Gastroesophageal sphincter (tissue), 4 donors: Measurements from ENCODE around the gene BEX1. TPM values are rescaled to one million over a fixed set of nuclear protein-coding genes. Genes with fewer than 3 reads are reported as not detected.

Experiments
- ATAC-seq: fragments of 150-250 bp; one replicate; pipeline ENCODE4 v1.9.1; 2016; ENCODE audit warnings: mild to moderate bottlenecking, moderate library complexity
- H3K27ac ChIP-seq, 4 donors: fragments of 200-600 bp; sonication (generic) in 3 of 4; 1 replicate in 3 of 4; 2 replicates in 1 of 4; pipeline ENCODE4 v1.5.1; 2016 to 2019
- H3K27me3 ChIP-seq: fragments of 200-600 bp; sonication (generic); one replicate; pipeline ENCODE4 v1.5.1; 2019
- H3K36me3 ChIP-seq, 2 donors: fragments of 200-600 bp; sonication (generic); one replicate each; pipeline ENCODE4 v1.5.1; 2019; ENCODE audit warnings: control low read depth in 1 of 2
- H3K4me1 ChIP-seq, 3 donors: fragments of 200-600 bp; sonication (generic); 1 replicate in 2 of 3; 2 replicates in 1 of 3; pipeline ENCODE4 v1.5.1; 2016 to 2019; ENCODE audit warnings: control low read depth in 2 of 3
- H3K4me3 ChIP-seq, 2 donors: fragments of 200-600 bp; sonication (generic); one replicate each; pipeline ENCODE4 v1.5.1; 2019; ENCODE audit warnings: mild to moderate bottlenecking in 1 of 2, moderate library complexity in 1 of 2
- H3K9me3 ChIP-seq, 3 donors: fragments of 200-600 bp; sonication (generic); one replicate each; pipeline ENCODE4 v1.5.1; 2017 to 2019; ENCODE audit warnings: control low read depth in 2 of 3
- EP300 ChIP-seq: sonication (generic); formaldehyde crosslinking; IDR thresholded peaks from one replicate; pipeline ENCODE4 v1.6.1; 2017; ENCODE audit warnings: antibody characterized with exemption, mild to moderate bottlenecking
- POLR2A ChIP-seq, 2 donors: fragments of 450-650 bp; IDR thresholded peaks; one replicate each; pipeline ENCODE4 v1.6.1; 2017; ENCODE audit warnings: antibody characterized with exemption in 2 of 2, mild to moderate bottlenecking in 2 of 2, moderate library complexity in 1 of 2
- POLR2AphosphoS5 ChIP-seq: sonication (generic); formaldehyde crosslinking; IDR thresholded peaks from one replicate; pipeline ENCODE4 v1.6.1; 2017; ENCODE audit warnings: antibody characterized with exemption
- WGBS, 2 donors: methylation state at CpG; one replicate each; pipeline ENCODE4 v1.1.5; 2018; ENCODE audit warnings: low coverage in 1 of 2; 5-methylcytosine and 5-hydroxymethylcytosine counted together
- total RNA-seq, 4 donors: library from RNA; depleted of rRNA; stranded (reverse); fragments of >200 nt; gene quantifications; one replicate each; pipeline ENCODE4 v1.1.0, GENCODE V29; 2016
- TF ChIP-seq, protein P1 (sequence below), 4 experiments: fragments of 200-600 bp in 2 of 4; fragments of 450-650 bp in 2 of 4; sonication (generic) in 1 of 4; IDR thresholded peaks; one replicate each; pipeline ENCODE4 v1.5.1; 2017 to 2019; ENCODE audit warnings: antibody characterized with exemption in 4 of 4, mild to moderate bottlenecking in 2 of 4, moderate library complexity in 2 of 4

BEX1 gene
- total RNA-seq, 4 donors from 2014 or later = 1.5 to 22.1 (median 2.9) TPM

DNA sequence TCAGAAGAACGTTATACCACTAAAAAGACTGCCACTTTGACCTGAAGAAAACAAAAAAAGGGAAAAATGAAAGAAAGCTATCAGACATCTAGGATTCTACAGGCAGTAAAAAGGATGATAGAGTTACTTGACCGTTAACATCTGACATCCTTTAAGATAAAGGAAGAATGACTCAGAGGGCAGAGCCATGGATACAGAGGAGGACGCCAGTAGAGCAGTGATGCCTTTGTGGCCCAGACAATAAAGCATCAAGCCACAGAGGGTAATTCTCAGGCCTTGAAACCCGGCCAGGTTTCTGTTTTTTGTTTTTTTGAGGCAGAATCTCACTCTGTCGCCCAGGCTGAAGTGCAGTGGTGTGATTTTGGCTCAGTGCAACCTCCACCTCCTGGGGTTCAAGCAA lies 9.5 kb upstream of the BEX1 start:
- Histone ChIP-seq H3K27me3 (no peaks in the 10 kb centered on the region), H3K9me3 (no peaks in the 10 kb centered on the region), H3K36me3 (no peaks in the 10 kb centered on the region), H3K27ac (no peak overlapping the region), H3K4me1 (no peaks in the 10 kb centered on the region), H3K4me3 (no peak overlapping the region)
- no peak for ATAC-seq
- TF ChIP-seq POLR2AphosphoS5 (no peak), POLR2A (IDR thresholded peaks at IDR 0.05) (no peak), EP300 (no peak)
- TF ChIP-seq, protein P1, sequence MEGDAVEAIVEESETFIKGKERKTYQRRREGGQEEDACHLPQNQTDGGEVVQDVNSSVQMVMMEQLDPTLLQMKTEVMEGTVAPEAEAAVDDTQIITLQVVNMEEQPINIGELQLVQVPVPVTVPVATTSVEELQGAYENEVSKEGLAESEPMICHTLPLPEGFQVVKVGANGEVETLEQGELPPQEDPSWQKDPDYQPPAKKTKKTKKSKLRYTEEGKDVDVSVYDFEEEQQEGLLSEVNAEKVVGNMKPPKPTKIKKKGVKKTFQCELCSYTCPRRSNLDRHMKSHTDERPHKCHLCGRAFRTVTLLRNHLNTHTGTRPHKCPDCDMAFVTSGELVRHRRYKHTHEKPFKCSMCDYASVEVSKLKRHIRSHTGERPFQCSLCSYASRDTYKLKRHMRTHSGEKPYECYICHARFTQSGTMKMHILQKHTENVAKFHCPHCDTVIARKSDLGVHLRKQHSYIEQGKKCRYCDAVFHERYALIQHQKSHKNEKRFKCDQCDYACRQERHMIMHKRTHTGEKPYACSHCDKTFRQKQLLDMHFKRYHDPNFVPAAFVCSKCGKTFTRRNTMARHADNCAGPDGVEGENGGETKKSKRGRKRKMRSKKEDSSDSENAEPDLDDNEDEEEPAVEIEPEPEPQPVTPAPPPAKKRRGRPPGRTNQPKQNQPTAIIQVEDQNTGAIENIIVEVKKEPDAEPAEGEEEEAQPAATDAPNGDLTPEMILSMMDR (IDR thresholded peaks at IDR 0.05) = no peak
- 46 to 57% methylated on average over 4 of the region's 5 CpGs for WGBS, 2 donors

DNA sequence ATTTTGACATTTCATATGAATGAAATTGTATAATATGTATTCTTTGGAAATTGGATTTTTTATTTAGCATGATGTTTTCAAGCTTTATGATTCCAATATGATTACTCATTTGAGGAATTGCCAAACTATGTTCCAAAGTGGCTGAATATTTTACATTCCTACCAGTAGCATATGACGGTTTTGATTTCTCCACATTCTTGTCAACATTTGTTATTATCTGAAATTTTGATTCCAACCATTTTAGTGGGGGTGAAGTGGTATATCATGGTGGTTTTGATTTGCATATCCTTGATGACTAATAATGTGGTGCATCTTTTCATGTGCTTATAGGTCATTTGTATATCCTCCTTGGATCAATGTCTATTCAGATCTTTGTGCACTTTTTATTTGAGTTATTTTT lies 2.6 kb upstream of the BEX1 start:
- Histone ChIP-seq H3K27ac (no peak overlapping the region), H3K36me3 (no peaks in the 10 kb centered on the region), H3K9me3 (no peaks in the 10 kb centered on the region), H3K4me1 (peaks cover 0 to 8% (median 0%) of the 10 kb centered on the region in 3 donors), H3K4me3 (no peak overlapping the region), H3K27me3 (no peaks in the 10 kb centered on the region)
- WGBS, 2 donors = 70% methylated on average over 1 of the region's 1 CpG
- TF ChIP-seq POLR2A (IDR thresholded peaks at IDR 0.05) = no peak
- no peak for ATAC-seq

DNA sequence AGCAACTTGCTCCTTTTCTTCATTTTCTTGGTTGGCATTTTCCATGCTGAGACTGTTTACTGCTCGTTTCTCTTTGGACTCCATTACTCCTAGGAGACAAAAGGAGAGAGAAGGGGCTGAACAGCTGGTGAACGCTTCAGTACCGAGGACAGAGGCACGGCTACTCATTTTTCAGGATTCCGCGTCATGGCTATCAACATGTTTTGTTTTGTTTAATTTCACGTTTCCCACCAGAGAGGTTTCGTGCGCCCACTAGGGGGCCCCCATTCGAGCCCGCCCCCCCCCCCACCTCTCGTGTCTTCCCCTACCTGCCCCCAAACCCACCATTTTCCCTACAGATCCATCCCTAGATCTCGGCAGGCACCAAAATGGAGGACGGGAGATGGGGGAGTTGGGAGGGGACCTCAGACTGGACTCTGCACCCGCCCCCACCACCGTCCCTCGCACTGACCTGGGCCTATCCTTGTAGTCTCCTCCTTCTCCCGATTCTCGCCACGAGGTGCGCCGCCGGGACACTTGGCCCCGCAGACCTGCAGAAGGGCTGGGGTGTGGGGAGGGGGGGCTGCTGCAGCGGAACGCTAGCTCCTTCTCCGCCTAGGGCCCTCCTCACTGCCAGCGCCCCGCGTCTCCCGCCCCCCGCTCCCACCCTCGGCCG lies 653 bp downstream of the BEX1 start:
- Histone ChIP-seq H3K4me1 (peaks cover 0 to 8% (median 0%) of the 10 kb centered on the region in 3 donors), H3K27ac (no peak overlapping the region), H3K36me3 (no peaks in the 10 kb centered on the region), H3K4me3 (peak overlapping the region; percentile 12 to 48), H3K9me3 (no peaks in the 10 kb centered on the region), H3K27me3 (no peaks in the 10 kb centered on the region)
- TF ChIP-seq EP300 = no peak
- no peak for TF ChIP-seq POLR2A (IDR thresholded peaks at IDR 0.05)
- TF ChIP-seq, protein P1 (IDR thresholded peaks at IDR 0.05) = no peak
- no peak for TF ChIP-seq POLR2AphosphoS5
- 2 to 3% methylated on average over 8 to 9 of the region's 34 CpGs for WGBS, 2 donors
- no peak for ATAC-seq

DNA sequence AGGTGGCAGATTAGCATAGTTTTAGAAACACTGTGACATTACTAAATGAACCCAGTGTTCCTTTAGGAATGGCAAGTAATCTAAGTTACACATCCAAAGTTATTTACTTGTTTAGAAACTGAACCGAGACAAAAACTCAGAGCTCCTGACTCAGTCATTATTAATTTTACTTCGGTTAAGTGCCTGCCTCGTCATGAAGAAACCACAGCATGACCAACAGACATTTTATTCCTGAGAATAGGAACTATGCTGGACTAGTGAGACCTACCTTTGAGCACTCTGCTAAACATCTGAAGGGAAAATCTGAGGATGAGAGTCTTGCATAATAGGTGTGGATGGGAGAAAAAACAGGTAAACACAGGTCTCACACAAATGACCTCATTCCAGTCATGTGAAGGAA lies 2.5 kb downstream of the BEX1 start:
- Histone ChIP-seq H3K4me1 (peaks cover 0 to 8% (median 0%) of the 10 kb centered on the region in 3 donors), H3K27ac (no peak overlapping the region), H3K9me3 (no peaks in the 10 kb centered on the region), H3K4me3 (no peak overlapping the region), H3K36me3 (no peaks in the 10 kb centered on the region), H3K27me3 (no peaks in the 10 kb centered on the region)
- ATAC-seq = no peak
- WGBS, 2 donors = 74 to 90% methylated on average over 2 to 3 of the region's 3 CpGs
- TF ChIP-seq POLR2AphosphoS5 (no peak), POLR2A (IDR thresholded peaks at IDR 0.05) (no peak), EP300 (no peak)
- TF ChIP-seq, protein P1 (IDR thresholded peaks at IDR 0.05) = no peak

DNA sequence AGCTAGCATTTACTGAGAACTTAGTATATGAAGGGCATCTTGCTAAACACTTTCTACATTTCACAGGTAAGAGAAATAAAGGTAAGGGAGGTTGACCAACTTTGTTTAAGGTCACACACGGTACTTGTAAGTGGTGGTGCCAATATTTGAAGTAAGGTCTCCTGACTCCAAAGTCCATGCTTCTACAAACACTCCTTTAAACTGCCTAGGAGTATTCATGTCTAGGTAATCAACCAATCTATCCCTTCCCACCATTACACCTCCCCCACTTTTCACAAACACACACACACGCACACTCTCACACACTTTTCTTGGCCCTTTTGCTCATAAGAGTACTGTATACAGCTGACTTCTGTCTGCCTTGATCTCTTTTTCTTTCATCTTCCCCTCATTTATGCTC lies 7.1 kb downstream of the BEX1 start:
- Histone ChIP-seq H3K4me1 (no peaks in the 10 kb centered on the region), H3K9me3 (no peaks in the 10 kb centered on the region), H3K27me3 (no peaks in the 10 kb centered on the region), H3K4me3 (no peak overlapping the region), H3K36me3 (no peaks in the 10 kb centered on the region), H3K27ac (no peak overlapping the region)
- WGBS, 2 donors = 50 to 79% methylated on average over 1 to 2 of the region's 2 CpGs
- TF ChIP-seq POLR2A (IDR thresholded peaks at IDR 0.05) (no peak), EP300 (no peak), POLR2AphosphoS5 (no peak)
- TF ChIP-seq, protein P1 (IDR thresholded peaks at IDR 0.05) = no peak
- ATAC-seq = no peak
